HG03354 (cell line): ENCODE measurements around the gene HLF.

Experiments
- ATAC-seq: cut with Tn5 transposase; IDR thresholded peaks from one replicate; pipeline ENCODE4 v1.9.1; 2021; ENCODE audit warnings: mild to moderate bottlenecking; ENCODE audit not compliant: unreplicated experiment, poor library complexity, severe bottlenecking

The HLF gene

GRCh38 chr17:55303008-55303493 lies 38.3 kb downstream of the HLF start:
- ATAC-seq: no peak

- no peak for ATAC-seq
These were observed 39.0 kb downstream of the HLF start for GRCh38 chr17:55303701-55304145.

- ATAC-seq: no peak
These were observed 39.6 kb downstream of the HLF start for GRCh38 chr17:55304171-55304859.

- ATAC-seq: no peak
These were observed 40.7 kb downstream of the HLF start for GRCh38 chr17:55305321-55306087.

- ATAC-seq: no peak
These were observed 43.1 kb downstream of the HLF start for GRCh38 chr17:55307879-55308278.

GRCh38 chr17:55308613-55309391 lies 44.0 kb downstream of the HLF start:
- ATAC-seq: no peak

- ATAC-seq: no peak
These were observed 47.1 kb downstream of the HLF start for GRCh38 chr17:55311767-55312375.

- no peak for ATAC-seq
These were observed 48.1 kb downstream of the HLF start for GRCh38 chr17:55312852-55313251.

- ATAC-seq: no peak
These were observed 49.5 kb downstream of the HLF start for GRCh38 chr17:55314061-55314783.

GRCh38 chr17:55314784-55315491 lies 50.2 kb downstream of the HLF start:
- ATAC-seq: no peak

- ATAC-seq: no peak
These were observed 51.7 kb downstream of the HLF start for GRCh38 chr17:55316499-55316898.

- no peak for ATAC-seq
These were observed 52.5 kb downstream of the HLF start for GRCh38 chr17:55317284-55317683.

GRCh38 chr17:55318081-55318480 lies 53.3 kb downstream of the HLF start:
- ATAC-seq: no peak

- ATAC-seq: no peak
These were observed 54.1 kb downstream of the HLF start for GRCh38 chr17:55318715-55319487.

- no peak for ATAC-seq
These were observed 55.3 kb downstream of the HLF start for GRCh38 chr17:55319933-55320593.

- ATAC-seq: no peak
These were observed 56.0 kb downstream of the HLF start for GRCh38 chr17:55320594-55321426.
